MM.1S (cell line): ENCODE results near the gene TRDN.

Source experiments
- CTCF ChIP-seq: fragments of 300-600 bp; sonication (generic); IDR thresholded peaks from 2 replicates; pipeline ENCODE4 v1.5.1; 2016; ENCODE audit warnings: antibody characterized with exemption, low read length, mixed read lengths
- EZH2 ChIP-seq: fragments of 300-600 bp; sonication (generic); optimal IDR thresholded peaks from 2 replicates; pipeline ENCODE3; 2017; ENCODE audit warnings: low read depth, mild to moderate bottlenecking, antibody characterized with exemption, low read length, mixed read lengths

DNA sequence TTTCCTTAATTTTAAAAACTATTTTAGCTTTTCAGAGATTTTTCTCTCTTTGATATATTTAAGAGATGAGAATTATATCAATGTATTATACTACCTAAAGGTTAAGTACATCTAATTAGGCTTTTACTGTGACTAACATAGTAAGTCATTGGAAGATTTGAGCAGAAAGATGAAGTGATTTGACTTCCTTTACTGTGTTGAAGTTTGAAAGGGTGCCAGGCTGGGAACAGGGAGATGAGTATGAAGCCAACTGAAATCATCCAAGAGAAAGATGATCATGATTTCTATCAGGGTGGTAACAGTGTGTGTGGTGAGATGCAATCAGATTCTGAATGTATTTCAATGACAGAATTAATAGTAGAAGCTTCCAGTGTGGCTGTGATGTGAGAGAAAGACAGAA, 87.3 kb downstream of the TRDN start:
- TF ChIP-seq CTCF (no peak), EZH2 (no peak)
